EH (cell line): ENCODE data around the gene NEURL1B.
A peak's percentile ranks its signal among the peaks of the same experiment; 100 is the strongest.
"Not testable (repeated sequence)": the region's sequence is repeated elsewhere in the genome, so short reads cannot be mapped to it uniquely, and the experiment has no call there.

Experiments
- DNase-seq: peaks from one replicate; pipeline ENCODE4 v3.0.0-alpha.2; 2015; ENCODE audit warnings: low read depth

NEURL1B gene

GRCh38 chr5:172634106-172634899 is 6.8 kb upstream of the NEURL1B start:
- no peak for DNase-seq

GRCh38 chr5:172635038-172635437 is 6.0 kb upstream of the NEURL1B start:
- no peak for DNase-seq

DNA sequence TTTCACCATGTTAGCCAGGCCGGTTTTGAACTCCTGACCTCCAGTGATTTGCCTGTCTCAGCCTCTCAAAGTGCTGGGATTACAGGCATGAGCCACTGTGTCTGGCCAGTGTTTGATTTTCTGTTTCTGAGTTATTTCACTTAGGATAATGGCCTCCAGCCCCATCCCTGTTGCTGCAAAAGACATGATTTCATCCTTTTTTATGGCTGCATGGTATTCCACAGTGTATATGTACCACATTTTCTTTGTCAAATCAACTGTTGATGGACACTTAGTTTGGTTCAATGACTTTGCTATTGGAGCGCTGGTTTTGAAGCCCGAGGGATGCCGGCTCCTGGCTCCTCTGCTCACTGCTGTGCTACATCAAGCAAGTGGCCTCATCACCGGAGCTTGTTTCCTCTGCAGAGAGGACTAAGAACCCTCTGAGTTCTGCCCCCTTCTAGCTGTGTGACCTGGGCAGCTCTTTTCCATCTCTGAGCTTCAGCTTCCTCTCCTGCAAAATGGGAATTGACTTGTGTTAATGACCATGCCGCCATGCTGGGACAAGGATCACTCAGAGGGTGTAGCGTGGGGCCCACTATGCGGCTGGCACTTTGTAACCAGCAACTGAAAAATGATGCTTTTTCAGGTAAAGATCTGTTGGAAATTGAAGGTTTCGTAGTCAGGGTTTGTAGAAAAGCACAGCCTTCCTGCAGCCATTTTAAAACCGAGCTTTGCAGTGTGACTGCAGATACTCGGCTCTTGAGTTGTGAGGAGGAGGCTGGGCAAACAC is 4.6 kb upstream of the NEURL1B start:
- no peak for DNase-seq

- no peak for DNase-seq
Observed at GRCh38 chr5:172637110-172637580, 3.9 kb upstream of the NEURL1B start.

DNA sequence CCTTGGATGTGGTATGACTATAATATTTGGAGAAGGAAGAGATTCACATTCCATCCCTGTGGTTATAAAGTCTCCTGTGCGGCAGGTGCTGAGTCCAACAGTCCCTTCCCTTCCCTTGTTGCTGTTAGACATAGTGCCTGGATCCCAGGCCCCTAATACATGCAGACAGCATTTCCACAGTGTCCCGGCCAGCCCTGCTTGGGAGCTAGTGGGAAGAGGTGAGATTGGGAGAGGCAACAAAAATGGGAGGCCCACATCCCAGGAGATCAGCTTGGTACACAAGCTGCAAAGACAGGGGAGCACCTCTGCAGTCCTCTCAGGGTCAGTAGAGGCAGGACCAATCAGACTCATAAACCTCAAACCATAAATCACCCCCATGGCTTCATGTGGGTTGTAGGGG is 3.3 kb upstream of the NEURL1B start:
- no peak for DNase-seq

DNA sequence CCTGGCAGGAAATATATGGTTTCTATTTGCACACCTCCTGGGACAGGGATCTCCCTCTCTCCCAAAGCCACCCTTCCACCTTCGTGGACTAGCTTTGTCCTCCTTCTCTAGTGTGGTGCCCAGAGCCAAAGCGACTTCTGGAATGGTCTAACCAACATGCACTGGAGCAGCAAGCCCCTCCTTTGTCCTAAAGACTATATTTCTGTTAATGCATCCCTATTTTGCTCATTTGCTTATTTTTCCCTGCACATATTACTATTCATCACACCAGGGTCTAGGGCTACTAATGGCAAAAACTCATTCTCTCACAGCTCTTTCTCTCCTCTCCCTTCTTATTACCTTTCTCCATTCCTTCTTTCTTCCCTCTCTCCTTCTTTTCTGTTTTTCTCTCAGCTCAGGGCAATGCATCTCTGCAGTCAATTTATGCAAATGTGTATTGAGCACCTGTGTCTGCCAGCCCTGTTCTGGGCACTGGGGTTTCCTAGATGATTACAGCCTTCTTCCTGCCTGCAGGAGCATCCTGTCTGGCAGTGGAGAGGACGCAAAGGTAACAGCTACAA is 2.8 kb upstream of the NEURL1B start:
- DNase-seq, result no peak

DNA sequence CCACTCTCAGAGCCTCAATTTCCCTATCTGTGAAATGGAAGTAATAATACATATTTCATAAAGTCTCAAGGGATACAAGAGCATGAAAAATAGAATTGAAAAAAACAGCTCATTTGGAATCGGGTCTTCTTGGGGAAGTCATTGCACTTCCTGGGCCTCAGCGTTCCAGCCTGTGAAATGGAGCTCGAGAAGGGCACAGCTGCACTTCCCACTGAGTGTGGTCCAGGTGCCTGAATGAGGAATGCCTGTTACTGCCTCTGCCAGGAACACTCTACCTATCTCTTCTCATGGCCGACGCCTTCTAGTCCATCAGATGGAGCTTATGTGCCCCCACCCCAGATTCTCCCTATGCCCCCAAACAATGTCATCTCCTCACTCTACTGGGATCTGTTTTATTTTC is 924 bp upstream of the NEURL1B start:
- no peak for DNase-seq

DNA sequence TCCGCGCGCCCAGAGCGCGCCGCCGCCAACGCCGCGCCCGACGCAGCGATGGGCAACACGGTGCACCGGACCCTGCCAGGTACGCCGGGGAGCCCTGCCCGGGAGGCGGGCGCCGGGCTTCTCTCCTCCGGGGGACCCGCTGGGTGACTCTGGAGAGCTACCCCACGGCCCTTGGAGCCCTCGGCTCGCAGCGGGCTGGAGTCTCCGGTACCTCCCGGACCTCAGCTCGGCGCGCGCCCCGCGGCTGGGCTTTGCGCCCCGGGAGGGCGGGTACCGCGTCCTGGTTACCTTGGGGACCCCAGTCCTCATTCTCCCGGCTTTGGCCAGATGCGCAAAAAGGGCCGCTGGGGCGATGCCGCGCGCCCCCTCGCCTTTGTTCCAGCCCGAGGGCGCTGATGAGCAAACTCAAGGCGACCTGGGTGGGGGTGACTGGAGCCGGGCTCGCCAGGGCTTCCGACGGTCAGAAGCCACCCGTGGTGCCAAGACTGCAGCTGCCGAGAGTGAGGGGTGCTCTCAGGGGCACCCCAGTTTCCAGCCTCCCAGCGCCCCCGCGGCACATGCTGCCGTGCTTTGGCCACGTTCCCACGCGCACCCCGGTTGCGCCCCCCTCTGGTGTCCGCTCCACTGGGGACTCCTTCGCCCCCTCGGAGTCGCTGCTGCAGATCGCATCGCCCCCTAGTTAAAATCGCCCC is 442 bp downstream of the NEURL1B start:
- DNase-seq, result peak; percentile 21

GRCh38 chr5:172642051-172642409 is 967 bp downstream of the NEURL1B start:
- DNase-seq, result peak; percentile 45

GRCh38 chr5:172642486-172642885 is 1.4 kb downstream of the NEURL1B start:
- peak; percentile 45 for DNase-seq

GRCh38 chr5:172642926-172643871 is 2.1 kb downstream of the NEURL1B start:
- no peak for DNase-seq

DNA sequence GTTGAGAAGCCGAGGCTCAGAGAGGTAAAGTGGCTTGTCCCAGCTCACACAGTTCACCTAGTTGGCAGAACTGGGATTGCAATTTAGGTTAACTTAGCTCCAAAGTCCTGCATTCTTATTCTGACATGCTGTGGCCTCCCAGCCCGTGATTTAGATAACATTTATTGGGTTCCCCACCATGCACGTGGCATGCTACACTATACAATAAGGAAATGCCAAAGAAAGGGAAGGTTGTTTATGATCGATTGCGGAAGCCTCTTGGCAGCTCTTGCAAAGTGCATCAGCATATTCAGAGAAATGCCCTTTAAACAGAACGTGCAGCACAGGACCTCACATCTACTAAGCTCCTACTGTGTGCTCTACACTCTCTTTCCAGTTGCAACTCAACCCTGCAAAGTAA is 3.2 kb downstream of the NEURL1B start:
- DNase-seq, result no peak

- DNase-seq, result no peak
Observed at GRCh38 chr5:172644711-172645110, 3.6 kb downstream of the NEURL1B start.

DNA sequence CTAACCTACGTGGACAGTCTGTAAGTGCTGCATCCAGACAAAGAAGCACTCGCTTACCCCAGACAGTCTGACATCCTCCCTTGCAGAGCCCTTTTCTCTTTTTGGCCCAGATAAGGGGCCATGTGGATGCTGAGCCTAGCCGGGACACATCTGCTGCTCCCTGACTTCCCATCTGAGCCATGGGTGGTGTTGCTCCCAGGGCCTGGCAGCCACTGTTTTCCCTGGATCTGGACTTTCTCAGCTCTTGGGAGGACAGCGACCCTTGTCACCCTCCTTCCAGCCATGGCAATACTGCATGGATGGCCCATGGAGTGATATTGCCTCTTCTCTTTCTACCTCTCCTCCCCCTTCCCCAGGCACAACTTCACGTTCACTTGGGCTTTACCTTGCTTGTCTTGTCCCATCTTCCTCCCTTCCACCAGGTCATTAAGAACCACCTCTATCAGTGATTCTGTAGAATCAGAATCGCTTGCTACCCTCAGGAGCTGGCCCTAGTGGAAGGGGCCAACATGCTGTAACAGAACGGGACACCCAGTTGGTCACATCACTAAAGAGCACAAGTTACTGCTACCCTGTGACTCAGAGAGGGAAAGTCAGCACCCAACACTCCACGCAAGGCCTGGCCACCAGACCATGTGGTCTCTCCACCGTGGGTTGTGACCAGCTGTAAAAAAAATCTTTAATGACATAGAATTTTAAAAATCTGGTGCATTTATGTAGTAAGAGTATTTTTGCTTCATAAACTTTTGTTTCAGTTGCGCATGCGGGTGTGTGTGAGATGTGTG is 4.4 kb downstream of the NEURL1B start:
- DNase-seq, result peak; percentile 19

- no peak for DNase-seq
Observed at GRCh38 chr5:172646716-172647285, 5.7 kb downstream of the NEURL1B start.

DNA sequence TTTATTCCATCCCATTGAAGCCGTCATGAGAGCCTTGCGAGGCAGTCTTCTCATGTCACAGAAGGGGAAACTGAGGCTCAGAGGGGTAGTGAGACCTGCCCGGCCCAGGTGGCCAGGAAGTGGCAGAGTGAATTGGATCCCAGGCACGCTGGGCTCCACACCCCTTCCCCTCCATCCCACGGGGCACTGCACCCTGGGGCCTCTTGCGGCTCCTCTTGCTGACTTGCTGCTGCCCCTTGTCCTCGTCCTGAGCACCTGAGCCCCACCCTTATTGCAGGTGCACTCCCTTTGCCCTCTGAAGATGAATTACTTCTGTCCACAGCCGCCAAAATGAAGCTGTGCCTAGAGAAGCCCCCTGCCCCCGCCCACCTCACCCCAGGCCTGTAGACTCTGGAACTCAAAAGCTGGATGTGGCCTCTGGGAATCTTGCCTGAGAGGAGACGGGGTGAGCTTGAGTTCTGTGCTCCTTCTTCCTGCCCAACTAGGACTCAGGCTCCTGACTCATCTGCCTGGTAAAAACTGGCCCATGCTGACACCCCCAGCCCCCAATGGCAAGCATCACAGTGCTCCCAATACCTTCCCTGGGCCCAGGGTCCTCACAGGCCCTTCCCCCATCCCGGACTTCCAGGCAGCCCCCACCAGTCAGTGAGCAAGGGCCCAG is 6.4 kb downstream of the NEURL1B start:
- no peak for DNase-seq

GRCh38 chr5:172648013-172648381 is 6.9 kb downstream of the NEURL1B start:
- no peak for DNase-seq

DNA sequence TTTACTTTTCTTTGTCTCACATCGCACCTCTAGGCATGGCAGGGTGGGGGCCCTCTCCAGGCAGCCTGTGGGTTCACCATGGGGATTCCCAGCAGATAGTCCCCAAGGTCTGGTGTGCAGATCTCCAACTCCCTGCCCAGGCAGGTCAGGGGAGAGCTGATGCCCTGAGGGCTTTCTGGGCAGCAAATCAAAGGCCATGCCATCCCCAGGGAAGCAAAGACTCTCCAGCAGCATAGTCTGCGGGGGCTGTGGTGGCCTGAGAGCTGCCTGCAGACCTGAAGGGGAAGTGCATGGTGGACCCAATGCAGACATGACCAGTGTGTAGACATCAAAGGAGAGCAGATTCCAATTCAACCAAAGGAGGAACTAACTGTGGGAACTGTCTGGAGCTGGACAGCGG is 7.7 kb downstream of the NEURL1B start:
- no peak for DNase-seq

- not testable (repeated sequence) for DNase-seq
Observed at GRCh38 chr5:172656496-172656895, 15.4 kb downstream of the NEURL1B start.
